GM12865 (cell line): ENCODE measurements around the gene SNRNP40.
"Not testable (repeated sequence)": the region's sequence is repeated elsewhere in the genome, so short reads cannot be mapped to it uniquely, and the experiment has no call there.

Experiments used
- DNase-seq: peaks from one replicate; pipeline ENCODE4 v3.0.0; 2010; ENCODE audit warnings: low read depth
- H3K4me3 ChIP-seq: 2 replicates; pipeline ENCODE4 v1.5.1; 2011; ENCODE audit warnings: mild to moderate bottlenecking, low read depth, low read length, control low read depth
- TF ChIP-seq, protein P1 (sequence below): IDR thresholded peaks from 2 replicates; pipeline ENCODE4 v1.5.1; 2011; ENCODE audit warnings: low read length, control low read depth, low read depth, inconsistent platforms; ENCODE audit not compliant: insufficient read depth; ENCODE audit errors: missing control alignments

The SNRNP40 gene

DNA sequence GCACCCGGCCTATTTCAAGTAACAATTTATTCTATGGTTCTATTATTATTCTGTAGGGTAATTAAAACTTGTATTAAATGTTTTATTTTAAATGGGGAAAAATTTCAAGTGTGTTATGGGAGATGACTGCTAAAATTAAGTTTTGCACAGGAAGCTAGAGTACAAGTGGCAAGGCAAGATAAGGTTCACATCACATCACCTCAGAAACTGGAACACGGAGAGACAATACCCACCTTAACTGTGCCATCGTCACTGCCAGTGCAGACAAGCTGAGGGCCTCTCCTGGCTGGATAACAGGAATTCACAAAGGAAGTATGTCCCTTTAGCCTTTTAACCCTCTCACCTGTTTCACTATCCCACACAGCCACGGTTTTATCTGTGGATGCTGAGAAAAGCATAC, 7.6 kb downstream of the SNRNP40 start:
- H3K4me3 ChIP-seq: no peak overlapping the region
- TF ChIP-seq, protein P1, sequence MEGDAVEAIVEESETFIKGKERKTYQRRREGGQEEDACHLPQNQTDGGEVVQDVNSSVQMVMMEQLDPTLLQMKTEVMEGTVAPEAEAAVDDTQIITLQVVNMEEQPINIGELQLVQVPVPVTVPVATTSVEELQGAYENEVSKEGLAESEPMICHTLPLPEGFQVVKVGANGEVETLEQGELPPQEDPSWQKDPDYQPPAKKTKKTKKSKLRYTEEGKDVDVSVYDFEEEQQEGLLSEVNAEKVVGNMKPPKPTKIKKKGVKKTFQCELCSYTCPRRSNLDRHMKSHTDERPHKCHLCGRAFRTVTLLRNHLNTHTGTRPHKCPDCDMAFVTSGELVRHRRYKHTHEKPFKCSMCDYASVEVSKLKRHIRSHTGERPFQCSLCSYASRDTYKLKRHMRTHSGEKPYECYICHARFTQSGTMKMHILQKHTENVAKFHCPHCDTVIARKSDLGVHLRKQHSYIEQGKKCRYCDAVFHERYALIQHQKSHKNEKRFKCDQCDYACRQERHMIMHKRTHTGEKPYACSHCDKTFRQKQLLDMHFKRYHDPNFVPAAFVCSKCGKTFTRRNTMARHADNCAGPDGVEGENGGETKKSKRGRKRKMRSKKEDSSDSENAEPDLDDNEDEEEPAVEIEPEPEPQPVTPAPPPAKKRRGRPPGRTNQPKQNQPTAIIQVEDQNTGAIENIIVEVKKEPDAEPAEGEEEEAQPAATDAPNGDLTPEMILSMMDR: no peak
- no peak for DNase-seq

DNA sequence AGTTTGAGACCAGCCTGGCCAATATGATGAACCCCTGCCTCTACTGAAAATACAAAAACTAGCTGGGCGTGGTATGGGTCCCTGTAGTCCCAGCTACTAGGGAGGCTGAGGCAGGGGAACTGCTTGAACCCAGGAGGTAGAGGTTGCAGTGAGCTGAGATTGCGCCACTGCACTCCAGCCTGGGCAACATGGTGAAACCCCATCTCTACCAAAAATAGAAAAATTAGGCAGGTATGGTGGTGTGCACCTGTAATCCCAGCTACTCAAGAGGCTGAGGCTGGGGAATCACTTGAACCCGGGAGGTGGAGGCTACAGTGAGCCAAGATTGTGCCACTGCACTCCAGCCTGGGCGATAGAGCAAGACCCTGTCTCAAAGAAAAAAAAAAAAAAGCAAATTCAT, 8.8 kb downstream of the SNRNP40 start:
- DNase-seq, H3K4me3 ChIP-seq: not testable (repeated sequence)

DNA sequence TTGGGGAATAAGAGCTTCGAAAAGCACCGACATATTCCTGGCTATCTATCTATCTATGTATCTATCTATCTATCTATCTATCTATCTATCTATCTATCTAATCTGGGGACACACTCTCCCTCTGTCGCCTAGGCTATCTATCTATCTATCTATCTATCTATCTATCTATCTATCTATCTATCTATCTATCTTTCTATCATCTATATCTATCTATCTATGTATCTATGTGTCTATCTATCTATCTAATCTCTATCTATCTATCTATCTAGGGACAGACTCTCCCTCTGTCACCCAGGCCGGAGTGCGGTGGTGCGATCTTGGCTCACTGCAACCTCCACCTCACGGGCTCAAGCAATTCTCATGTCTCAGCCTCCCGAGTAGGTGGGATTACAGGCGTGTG, 14.2 kb downstream of the SNRNP40 start:
- not testable (repeated sequence) for H3K4me3 ChIP-seq, DNase-seq

DNA sequence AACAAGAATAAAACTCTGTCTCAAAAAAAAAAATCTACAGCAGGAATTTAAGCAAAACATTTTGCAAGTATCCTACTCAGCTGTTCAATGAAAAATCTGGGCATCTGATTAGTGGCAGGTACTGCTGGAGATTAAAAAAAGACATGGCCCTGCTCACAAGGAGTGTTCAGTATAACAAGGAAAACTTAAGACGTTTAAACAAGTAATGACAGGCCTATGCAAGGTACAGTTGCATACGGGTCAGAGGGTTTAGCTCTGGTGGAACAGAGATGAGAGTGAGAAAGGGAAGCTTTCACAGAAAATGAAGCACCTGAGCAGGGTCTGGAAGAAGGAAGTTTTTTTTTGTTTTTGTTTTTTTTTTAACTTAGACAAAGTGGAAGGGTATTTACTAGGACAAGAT, 23.0 kb downstream of the SNRNP40 start:
- no peak overlapping the region for H3K4me3 ChIP-seq
- TF ChIP-seq, protein P1: no peak
- no peak for DNase-seq

DNA sequence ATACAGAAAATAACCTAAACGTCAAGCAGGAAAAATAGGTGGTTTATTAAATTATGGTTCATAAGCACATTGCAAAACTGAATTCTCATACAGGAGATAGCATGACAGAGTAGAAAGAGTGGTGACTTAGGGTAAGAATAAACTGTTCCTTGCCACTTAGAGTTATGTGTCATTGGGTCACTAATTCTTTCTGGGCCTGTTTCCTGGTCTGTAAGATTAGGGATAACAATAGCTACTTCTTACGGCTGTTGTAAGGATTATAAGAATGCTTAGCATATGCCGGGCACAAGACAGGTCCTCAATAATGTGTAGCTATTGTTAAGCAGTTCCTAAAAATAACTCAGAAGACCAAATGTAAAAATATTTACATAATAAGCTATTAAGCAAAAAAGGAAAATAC, 24.2 kb downstream of the SNRNP40 start:
- H3K4me3 ChIP-seq: no peak overlapping the region
- TF ChIP-seq, protein P1: no peak
- DNase-seq: no peak

DNA sequence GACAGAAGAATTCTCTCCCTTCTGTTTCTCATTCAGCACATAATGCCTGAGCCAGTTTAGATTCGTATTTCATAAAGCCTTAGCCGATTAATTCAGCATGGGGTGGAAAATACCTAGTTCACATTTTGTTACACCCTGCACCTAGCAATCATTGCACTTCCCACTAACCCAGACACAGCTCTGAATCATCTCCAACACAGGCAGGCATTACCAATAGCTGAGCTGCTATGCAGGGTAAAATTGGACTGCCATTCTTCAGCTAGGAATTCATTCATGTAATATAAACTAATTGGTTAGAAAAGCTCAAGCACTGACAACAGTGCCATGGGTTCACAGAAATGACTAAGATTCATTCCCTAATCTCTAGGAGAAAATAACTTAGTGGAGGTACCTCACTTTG, 30.0 kb downstream of the SNRNP40 start:
- H3K4me3 ChIP-seq: no peak overlapping the region
- TF ChIP-seq, protein P1: no peak
- DNase-seq: no peak

DNA sequence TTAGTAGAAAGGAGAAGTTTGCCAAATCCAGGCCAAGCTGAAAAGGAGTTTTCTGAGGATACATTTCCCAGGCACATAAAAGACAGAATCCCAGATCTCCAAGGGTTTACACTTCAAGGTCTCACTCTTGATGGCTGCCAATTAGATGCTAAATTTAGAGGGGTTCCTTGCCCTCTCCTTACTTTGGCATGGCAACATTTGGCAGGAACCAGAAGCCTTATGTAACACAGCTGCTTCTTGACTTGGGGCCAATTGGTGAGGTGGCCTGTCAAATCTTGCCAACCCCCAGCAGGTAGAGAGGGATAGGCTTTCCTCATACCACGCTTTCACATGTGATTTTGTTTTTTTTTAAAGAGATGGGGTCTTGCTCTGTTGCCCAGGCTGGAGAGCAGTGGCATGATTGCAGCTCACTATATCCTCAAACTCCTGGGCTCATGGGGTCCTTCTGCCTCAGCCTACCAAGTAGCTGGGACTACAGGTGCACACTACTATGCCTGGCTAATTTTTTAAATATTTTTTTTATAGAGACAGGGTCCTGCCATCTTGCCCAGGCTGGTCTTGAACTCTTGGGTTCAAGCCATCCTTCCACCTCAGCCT, 31.7 kb downstream of the SNRNP40 start:
- DNase-seq: no peak
- TF ChIP-seq, protein P1: no peak
- no peak overlapping the region for H3K4me3 ChIP-seq

DNA sequence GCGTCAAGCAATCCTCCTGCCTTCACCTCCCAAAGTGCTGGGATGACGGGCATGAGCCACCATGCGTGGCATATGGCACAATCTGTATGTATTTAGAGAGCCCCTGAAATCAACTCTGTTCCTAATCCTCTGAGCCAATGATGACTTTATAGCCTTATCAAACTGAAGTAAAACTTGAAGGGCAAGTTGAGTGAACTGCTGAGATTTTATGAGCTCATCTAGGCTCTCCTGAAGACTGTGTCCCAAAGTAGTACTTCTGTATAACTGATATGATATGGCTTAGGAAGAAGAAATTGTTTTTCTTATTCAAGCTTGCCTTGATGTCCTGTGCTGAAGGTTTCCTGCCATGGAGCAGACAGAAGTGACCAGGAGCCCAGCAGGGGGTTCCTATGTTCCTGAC, 33.2 kb downstream of the SNRNP40 start:
- TF ChIP-seq, protein P1: no peak
- no peak for DNase-seq
- no peak overlapping the region for H3K4me3 ChIP-seq

DNA sequence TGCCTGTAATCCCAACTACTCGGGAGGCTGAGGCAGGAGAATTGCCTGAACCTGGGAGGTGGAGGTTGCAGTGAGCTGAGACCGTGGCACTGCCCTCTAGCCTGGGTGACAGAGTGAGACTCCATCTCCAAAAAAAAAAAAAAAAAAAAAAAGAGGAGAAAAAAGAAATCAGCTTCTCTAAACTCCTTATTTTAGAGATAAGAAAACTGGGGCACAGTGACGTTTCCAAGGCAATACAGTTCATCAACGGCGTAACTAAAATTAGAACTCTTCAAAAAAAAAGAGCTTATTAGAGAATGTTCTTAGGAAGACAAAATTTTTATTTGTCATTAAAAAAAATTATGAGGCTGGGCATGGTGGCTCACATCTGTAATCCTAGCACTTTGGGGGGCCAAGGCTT, 34.2 kb downstream of the SNRNP40 start:
- not testable (repeated sequence) for H3K4me3 ChIP-seq

More for the DNA sequence above, 34.2 kb downstream of the SNRNP40 start:
- not testable (repeated sequence) for DNase-seq
